Progenitor cell of endocrine pancreas (in vitro differentiated cells): Measurements from ENCODE around the gene RAD51B. TPM values are rescaled to one million over a fixed set of nuclear protein-coding genes. Genes with fewer than 3 reads are reported as not detected.

Experiments
- DNase-seq: peaks from one replicate; pipeline ENCODE4 v3.0.0; 2021; ENCODE audit warnings: low spot score; ENCODE audit not compliant: unreplicated experiment
- H3K27ac Mint-ChIP-seq: 2 replicates; pipeline ENCODE4 v1.8.0; 2021; ENCODE audit warnings: mild to moderate bottlenecking, moderate library complexity, mixed read lengths
- H3K27me3 Mint-ChIP-seq: 2 replicates; pipeline ENCODE4 v1.8.0; 2021; ENCODE audit warnings: mixed read lengths
- H3K36me3 Mint-ChIP-seq: 2 replicates; pipeline ENCODE4 v1.8.0; 2022; ENCODE audit warnings: mixed read lengths; ENCODE audit not compliant: insufficient read depth
- H3K4me1 Mint-ChIP-seq: 2 replicates; pipeline ENCODE4 v1.8.0; 2021; ENCODE audit warnings: low read depth, mixed read lengths
- H3K4me3 Mint-ChIP-seq: 2 replicates; pipeline ENCODE4 v1.8.0; 2021; ENCODE audit warnings: low read depth, mild to moderate bottlenecking, moderate library complexity, mixed read lengths
- H3K9me3 Mint-ChIP-seq: 2 replicates; pipeline ENCODE4 v1.8.0; 2021; ENCODE audit warnings: low read depth, mixed read lengths
- total RNA-seq: library from RNA; stranded (reverse); gene quantifications from 2 replicates; pipeline ENCODE4 v1.2.1, GENCODE V29; 2021
- TF ChIP-seq, protein P1 (sequence below): fragments of 200-600 bp; sonication (generic); IDR thresholded peaks from one replicate; pipeline ENCODE4 v1.5.0; 2021; ENCODE audit warnings: antibody characterized with exemption, mild to moderate bottlenecking; ENCODE audit not compliant: unreplicated experiment

RAD51B gene
- total RNA-seq, 1 donor from 2014 or later: 24.7 TPM

DNA sequence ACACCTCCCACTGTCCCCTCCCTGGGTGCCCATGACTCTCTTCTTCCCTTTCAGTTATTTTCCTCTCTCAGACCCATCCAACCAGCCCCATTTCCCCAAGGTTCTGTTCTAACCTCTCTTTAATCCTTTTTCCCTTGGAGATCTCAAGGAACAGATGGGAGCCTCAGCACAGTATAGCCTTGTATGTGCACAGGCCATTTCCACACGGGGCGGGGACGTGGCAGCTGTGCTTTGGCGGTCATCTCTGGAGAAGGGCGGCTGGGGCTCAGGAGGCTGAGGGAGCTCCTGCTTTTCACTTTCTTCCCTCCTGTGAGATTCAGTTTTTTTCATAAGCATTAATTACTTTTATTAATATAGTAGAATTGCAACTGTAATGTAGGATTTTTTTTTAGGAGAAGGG, 761.1 kb downstream of the RAD51B start:
- no peaks in the 10 kb centered on the region for H3K27me3 Mint-ChIP-seq
- TF ChIP-seq, protein P1, sequence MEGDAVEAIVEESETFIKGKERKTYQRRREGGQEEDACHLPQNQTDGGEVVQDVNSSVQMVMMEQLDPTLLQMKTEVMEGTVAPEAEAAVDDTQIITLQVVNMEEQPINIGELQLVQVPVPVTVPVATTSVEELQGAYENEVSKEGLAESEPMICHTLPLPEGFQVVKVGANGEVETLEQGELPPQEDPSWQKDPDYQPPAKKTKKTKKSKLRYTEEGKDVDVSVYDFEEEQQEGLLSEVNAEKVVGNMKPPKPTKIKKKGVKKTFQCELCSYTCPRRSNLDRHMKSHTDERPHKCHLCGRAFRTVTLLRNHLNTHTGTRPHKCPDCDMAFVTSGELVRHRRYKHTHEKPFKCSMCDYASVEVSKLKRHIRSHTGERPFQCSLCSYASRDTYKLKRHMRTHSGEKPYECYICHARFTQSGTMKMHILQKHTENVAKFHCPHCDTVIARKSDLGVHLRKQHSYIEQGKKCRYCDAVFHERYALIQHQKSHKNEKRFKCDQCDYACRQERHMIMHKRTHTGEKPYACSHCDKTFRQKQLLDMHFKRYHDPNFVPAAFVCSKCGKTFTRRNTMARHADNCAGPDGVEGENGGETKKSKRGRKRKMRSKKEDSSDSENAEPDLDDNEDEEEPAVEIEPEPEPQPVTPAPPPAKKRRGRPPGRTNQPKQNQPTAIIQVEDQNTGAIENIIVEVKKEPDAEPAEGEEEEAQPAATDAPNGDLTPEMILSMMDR: no peak
- peak overlapping the region; percentile 17 for H3K27ac Mint-ChIP-seq
- H3K9me3 Mint-ChIP-seq: peaks cover 13% of the 10 kb centered on the region
- DNase-seq: no peak
- H3K36me3 Mint-ChIP-seq: peaks cover 1% of the 10 kb centered on the region
- H3K4me1 Mint-ChIP-seq: peaks cover 17% of the 10 kb centered on the region
- H3K4me3 Mint-ChIP-seq: no peak overlapping the region

DNA sequence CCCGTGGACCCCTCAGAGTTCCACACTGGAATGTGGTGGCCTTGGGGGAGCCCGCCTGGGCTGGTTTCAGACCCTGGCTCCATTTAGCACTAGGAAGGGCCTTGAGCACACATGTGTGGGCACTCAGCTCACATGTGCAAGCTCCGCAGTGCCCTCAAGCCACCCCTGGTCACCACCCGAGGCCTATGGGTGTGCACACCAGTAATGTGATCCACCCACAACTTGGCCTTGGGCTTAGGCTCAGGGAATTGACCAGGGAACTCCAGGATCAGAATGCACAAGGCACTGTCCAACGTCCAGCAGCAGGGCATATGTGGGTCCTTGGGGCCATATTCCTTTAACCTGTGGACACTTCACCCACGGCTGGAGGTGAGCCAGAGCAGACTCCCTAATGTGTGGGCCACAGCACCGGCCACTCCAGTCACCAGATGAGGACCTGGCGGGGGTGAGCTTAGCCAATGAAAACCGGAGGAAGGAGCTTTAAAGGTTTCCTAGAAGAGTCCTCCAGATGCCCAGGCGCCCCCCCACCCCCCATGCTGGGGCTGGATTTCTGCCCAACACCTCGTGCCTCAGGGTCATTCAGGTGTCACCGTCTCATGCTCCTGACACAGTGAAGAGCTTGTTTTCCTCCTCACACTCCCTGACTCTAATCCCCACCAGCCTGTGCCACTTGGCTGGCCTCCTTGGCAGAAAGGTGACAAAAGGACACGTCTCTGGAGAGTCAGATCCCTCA, 764.1 kb downstream of the RAD51B start:
- H3K36me3 Mint-ChIP-seq: peaks cover 1% of the 10 kb centered on the region
- peak overlapping the region; percentile 5 for H3K27ac Mint-ChIP-seq
- DNase-seq: no peak
- H3K27me3 Mint-ChIP-seq: no peaks in the 10 kb centered on the region
- H3K4me1 Mint-ChIP-seq: peaks cover 29% of the 10 kb centered on the region
- no peak overlapping the region for H3K4me3 Mint-ChIP-seq
- TF ChIP-seq, protein P1: no peak
- H3K9me3 Mint-ChIP-seq: peaks cover 8% of the 10 kb centered on the region

DNA sequence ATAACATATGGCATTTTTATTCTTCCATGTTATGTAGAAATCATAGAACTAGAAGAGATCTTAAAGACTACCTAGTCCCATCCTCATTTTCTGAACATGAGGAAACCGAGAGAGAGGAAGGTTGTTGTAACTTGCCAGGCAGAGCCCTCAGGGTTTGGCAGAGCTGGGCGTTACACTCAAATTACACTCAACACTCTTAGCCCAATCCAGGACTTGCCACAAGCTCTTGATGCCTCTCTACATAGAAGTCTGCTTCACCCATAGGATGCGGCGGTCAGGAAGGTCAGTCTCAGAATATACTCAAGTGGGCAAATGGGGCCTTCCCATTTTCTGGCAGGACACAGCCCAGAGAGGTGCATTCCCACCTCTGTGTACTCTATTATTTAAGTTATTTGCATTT, 765.2 kb downstream of the RAD51B start:
- no peak overlapping the region for H3K4me3 Mint-ChIP-seq
- no peak overlapping the region for H3K27ac Mint-ChIP-seq
- H3K4me1 Mint-ChIP-seq: peaks cover 37% of the 10 kb centered on the region
- peaks cover 1% of the 10 kb centered on the region for H3K36me3 Mint-ChIP-seq
- no peaks in the 10 kb centered on the region for H3K27me3 Mint-ChIP-seq
- no peak for DNase-seq
- H3K9me3 Mint-ChIP-seq: peaks cover 8% of the 10 kb centered on the region
- TF ChIP-seq, protein P1: no peak

DNA sequence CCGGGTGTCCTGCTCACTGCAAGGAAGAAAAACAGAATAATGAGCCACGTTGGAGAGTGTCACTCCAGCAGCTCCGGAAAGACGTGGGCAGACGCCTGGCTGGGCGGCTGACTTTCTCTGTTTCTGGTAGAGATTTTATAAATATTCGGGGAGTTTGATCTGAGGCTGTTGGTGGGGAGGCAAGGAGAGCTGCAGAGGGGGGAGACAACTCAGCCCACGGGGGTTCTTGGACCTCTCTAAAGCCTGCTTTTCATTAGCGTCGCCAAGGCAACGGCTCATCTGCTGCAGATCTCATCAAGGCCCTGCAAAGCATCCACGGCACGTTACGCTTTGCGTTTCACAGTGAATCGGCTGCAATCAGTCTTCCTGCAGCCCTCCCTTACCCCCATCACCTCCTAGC, 766.1 kb downstream of the RAD51B start:
- peaks cover 40% of the 10 kb centered on the region for H3K4me1 Mint-ChIP-seq
- no peak for DNase-seq
- no peaks in the 10 kb centered on the region for H3K27me3 Mint-ChIP-seq
- peaks cover 1% of the 10 kb centered on the region for H3K36me3 Mint-ChIP-seq
- H3K27ac Mint-ChIP-seq: no peak overlapping the region
- H3K4me3 Mint-ChIP-seq: no peak overlapping the region
- TF ChIP-seq, protein P1: no peak
- peaks cover 8% of the 10 kb centered on the region for H3K9me3 Mint-ChIP-seq

DNA sequence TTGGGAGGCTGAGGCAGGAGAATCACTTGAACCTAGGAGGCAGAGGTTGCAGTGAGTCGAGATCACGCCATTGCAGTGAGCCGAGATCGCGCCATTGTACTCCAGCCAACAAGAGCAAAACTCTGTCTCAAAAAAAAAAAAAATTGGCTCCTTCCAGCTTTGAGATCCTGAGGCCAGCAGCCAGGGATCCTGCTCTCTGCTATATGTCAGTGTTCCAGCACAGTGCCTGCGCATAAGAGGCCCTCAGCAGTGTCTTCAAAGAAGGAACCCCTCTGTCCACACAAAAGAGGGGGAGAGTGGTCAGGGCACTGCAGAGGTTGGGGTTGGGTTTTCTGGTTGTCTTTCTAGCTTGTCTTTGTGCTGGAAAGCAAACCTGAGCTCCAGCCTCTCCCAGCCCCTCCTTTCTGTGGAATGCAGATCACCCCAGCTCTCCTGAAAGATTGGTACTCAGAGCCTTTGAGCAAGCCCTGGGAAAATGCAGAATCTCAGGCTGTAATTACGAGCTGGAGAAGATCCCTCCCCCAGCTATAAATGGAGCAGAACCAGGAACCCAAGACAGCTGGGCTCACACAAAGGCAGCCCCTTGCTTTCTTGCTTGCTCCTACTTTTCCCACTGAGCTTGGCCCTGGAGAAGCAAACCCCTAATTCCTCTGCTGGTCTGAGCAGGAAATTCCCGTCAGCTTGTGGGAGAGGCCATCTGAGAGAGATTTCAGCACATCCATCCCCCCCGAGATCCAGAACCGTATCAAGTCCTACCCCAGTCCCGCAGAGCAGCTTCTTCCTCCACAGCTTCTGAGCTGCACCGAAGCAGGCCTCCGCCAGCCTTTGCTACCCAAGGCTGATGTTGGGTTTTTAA, 767.5 kb downstream of the RAD51B start:
- Mint-ChIP-seq H3K4me3 (no peak overlapping the region), H3K4me1 (peaks cover 40% of the 10 kb centered on the region), H3K27me3 (no peaks in the 10 kb centered on the region), H3K9me3 (peaks cover 3% of the 10 kb centered on the region), H3K27ac (peak overlapping the region; percentile 91), H3K36me3 (no peaks in the 10 kb centered on the region)
- TF ChIP-seq, protein P1: no peak
- no peak for DNase-seq
